GM13976 (cell line): Measurements from ENCODE around the gene RSPH9.

Experiments
- DNase-seq: peaks from one replicate; pipeline ENCODE4 v3.0.0; 2012; ENCODE audit warnings: low spot score
- in situ Hi-C: fragments of 300-500 bp; cut with MboI; formaldehyde crosslinking; loops from one replicate; pipeline ENCODE4 v1.12.0; 2022; ENCODE audit warnings: low sequenced_read_pairs, mixed read lengths, inconsistent platforms; ENCODE audit not compliant: unreplicated experiment
- TF ChIP-seq, protein P1 (sequence below): IDR thresholded peaks from 2 replicates; pipeline ENCODE4 v1.5.1; 2012; ENCODE audit warnings: borderline replicate concordance, mild to moderate bottlenecking; ENCODE audit not compliant: insufficient read depth; ENCODE audit errors: extremely low read depth, missing control alignments, control extremely low read depth

Gene RSPH9

DNA sequence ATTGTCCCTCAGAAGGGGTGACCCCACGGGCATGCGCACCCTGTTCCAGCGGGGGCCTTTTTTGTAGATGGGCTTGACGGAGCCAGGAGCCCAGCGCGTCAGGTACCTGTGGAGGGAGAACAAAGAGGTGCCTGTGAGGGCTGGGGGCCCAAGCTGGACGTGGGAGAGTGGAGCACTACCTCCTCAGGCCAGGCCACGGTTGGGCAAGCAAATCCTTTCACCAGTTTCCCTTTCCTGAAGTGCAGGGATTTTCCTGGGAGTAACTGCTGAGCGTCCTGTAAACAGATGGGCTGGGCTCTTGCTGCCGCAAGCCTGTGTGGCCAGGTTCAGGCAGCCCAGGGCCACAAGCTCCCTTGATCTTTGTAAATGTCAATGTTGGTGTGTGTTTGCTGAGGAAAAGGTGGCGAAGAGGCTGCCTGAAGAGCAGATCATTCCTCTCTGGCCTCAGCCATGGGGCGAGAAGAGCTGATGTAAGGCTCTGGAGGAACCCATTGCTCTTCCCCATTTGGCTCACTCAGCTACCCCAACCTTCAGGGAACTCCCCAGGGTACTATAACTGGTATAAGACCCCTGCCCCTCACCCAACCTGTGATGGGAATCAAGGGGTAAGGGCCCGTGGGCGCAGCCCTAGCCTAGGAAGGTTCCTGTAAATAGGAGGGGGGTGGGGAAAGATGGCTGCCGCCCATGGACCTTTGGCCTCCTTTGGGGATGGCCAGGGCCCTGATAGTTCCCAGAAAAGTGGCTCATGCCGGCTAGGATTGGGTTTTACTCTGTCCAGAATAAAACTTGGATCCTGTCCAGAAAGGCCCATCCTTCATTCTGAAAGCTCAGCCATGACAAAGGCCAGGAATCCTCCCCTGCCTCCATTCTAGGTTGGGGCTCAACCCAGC, 27.2 kb downstream of the RSPH9 start:
- in situ Hi-C loops, result no loop called here
- TF ChIP-seq, protein P1, sequence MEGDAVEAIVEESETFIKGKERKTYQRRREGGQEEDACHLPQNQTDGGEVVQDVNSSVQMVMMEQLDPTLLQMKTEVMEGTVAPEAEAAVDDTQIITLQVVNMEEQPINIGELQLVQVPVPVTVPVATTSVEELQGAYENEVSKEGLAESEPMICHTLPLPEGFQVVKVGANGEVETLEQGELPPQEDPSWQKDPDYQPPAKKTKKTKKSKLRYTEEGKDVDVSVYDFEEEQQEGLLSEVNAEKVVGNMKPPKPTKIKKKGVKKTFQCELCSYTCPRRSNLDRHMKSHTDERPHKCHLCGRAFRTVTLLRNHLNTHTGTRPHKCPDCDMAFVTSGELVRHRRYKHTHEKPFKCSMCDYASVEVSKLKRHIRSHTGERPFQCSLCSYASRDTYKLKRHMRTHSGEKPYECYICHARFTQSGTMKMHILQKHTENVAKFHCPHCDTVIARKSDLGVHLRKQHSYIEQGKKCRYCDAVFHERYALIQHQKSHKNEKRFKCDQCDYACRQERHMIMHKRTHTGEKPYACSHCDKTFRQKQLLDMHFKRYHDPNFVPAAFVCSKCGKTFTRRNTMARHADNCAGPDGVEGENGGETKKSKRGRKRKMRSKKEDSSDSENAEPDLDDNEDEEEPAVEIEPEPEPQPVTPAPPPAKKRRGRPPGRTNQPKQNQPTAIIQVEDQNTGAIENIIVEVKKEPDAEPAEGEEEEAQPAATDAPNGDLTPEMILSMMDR, result no peak
- DNase-seq, result no peak

DNA sequence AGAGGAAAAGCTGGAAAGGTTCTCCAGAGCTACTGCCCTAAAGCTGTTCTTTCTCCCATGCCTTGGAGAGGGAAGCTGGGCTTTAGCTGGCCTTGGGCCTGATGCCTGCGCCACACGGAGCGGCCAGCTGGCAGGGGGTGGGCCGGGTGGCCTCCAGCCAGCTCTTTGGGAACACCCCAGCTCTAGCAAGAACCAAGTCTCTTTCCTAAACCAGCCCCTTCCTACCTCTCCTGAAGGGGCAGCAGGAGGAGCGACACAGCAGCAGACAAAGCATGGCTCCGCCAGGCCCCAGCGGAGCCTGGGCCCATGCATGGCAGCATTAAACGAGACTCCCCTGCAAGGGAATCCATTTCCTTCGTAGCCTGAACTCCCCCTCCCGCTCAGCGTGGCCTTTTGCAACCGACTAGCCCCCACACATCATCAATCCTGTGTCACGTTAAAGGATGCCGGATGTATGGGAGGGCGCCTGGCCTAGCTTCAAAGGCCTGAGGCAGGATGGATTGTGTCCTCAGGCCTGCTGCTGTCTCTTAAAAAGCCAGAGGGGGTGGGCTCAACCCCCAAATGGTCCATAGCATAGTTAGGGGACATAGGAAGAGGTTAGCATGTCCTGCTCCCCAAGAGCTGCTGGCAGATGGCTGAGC, 28.7 kb downstream of the RSPH9 start:
- TF ChIP-seq, protein P1, result no peak
- in situ Hi-C loops, result no loop called here
- no peak for DNase-seq

DNA sequence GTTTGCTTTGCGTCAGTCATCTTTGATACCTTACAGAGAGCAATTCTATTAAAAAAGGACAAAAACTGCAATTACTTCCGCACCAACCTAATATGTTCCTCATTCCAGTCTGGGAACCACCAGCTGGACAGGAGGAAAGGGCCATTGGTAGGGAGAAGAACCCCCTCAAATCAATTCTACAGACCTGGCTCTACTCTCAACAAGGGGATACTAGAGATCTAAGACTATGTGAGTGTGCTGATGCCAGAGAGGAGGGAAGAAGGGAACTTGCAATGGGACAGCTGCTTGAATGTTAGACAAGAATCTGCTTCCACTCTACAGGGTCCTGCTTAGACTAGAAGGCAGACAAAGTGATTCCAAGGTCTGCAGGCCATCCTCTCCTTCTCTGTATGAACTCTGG, 29.5 kb downstream of the RSPH9 start:
- TF ChIP-seq, protein P1, result no peak
- in situ Hi-C loops, result no loop called here

DNA sequence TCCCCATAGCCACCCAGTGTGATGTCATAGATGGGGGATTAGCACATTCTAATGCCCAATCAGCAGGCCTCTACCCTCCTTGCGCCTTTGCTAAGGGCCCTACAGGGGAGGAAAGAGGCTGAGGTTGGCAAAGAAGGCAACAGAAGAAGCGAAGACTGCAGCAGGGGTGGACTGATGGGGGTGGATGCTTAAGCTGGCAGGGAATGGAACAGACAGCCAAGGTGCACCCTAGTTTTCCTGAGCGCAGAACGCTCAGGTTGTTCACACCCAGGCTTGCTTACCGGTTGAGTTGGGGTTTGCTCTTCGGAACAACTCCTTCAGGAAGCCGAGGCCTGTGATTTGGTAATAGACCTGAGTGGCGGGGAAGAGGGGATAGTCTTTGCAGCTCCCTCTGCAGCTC, 30.1 kb downstream of the RSPH9 start:
- TF ChIP-seq, protein P1, result no peak
- DNase-seq, result no peak
- in situ Hi-C loops, result no loop called here

More for the DNA sequence above, 29.5 kb downstream of the RSPH9 start:
- DNase-seq, result no peak

DNA sequence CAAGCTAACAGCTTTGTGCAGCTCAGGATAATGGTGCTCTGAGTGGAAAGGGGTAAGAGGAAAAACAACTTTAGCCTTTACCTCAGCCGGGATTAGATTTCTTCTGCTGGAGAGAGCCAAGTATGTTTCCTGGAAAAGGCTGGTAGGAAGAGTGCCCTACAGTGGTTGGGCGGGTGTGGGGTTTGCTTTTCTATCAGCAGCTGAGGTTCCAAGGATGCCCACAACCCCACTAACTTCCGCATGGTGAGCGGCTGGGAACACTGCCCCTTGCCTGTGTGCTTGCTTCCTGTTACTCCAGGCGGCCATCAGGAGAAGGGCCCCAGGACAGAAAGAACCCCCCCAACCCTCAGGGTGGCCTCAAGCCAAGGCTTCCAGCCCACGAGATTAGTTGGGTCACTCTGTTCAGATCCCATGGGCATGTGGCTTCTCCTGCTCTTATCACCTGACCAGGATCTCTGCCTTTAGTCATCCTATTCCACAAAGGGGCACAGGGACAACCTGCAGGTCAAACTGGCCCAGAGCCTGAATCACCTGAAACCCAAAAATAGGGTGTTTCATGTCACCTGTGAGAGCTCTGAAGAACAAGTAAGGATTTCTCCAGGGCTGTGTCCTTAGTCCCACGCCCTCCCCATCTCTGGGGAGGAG, 32.2 kb downstream of the RSPH9 start:
- DNase-seq, result no peak
- TF ChIP-seq, protein P1, result no peak
- in situ Hi-C loops, result no loop called here

DNA sequence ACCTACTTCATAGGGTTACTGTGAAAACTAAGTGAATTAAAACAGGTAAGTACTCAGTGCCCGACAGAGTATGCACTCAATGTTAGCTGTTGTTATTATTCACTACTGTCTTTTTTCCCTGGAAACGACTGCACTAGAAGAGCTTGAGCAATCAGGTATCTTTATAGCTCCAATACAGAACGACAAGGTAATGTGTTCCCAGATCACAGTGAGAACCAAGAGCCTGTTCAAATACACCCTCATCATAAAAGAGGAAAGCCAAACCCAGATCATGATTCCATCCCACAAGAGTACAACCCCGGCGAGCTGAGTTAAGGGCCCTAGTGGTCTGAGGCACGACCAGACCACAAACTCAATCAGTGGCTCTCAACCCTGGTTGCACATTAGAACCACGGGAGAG, 32.9 kb downstream of the RSPH9 start:
- in situ Hi-C loops, result no loop called here
- TF ChIP-seq, protein P1, result no peak
- DNase-seq, result no peak
